ENCODE measurements around the gene JMJD6. TPM values are rescaled to one million over a fixed set of nuclear protein-coding genes. Genes with fewer than 3 reads are reported as not detected.

The JMJD6 gene
- total RNA-seq (2021; ENCODE audit: unreplicated experiment) (60.0 TPM), Bru-seq, nascent RNA (percentile 74 among the genes with signal in this experiment), BruChase-seq, experiment 1, labeled RNA remaining after a 2-hour chase (percentile 86 among the genes with signal in this experiment), BruChase-seq, experiment 2, labeled RNA remaining after a 6-hour chase (percentile 79 among the genes with signal in this experiment)
- 54.8 TPM for polyA plus RNA-seq (2012; ENCODE audit: insufficient read length)
- long read RNA-seq, transcript JMJD6-202 (6 exons, 1,603 nt): major isoform, 86 of 124 reads
- long read RNA-seq, partial matches to known transcripts: 7 of 124 reads
- long read RNA-seq, other reads (novel, unspliced or antisense): 26 of 124 reads

DNA sequence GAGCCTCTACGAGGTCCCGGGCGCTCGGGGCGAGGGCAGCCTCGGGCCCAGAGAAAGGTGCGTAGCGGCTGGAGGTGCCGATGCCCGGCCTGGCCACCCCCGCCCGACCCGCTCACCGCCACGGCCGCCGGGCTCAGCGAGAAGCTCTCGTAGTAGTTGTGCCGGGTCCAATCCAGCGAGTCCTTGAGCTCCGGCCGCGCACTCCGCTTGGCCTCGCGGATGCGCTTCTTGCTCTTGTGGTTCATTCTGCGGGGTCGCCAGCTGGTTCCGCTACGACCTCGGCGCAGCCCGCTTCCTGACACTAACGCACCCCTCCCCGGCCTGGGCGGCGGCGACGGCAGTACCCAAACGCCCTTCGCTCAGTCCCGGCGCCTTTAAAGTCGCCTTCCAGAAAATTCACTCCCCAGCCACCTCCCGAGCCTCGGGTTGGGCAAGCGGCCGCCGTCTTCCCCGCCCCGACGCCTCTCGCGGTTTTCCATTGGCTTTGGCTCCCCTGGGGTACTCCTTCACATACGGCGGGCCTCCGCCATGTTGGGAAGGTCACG lies at the start of gene JMJD6:
TSS of gene JMJD6 (minus strand) at position 376 of the 545 bp plus-strand sequence. CDS start at position 245, 131 bp downstream.
- BruUV-seq (replicated peaks): no TSS peak
- ChIA-PET POLR2A (no interaction called here), CTCF (interaction anchor here (0.8 kb wide), 1 partner anchor 635 kb away, joined by 4 read pairs; no protein-coding TSS in a partner anchor)
- ATAC-seq: peak; percentile 95
- in situ Hi-C loops (cut with HindIII; ENCODE audit: low pct_unique_long_range_greater_than_20kb, low sequenced_read_pairs): no loop called here
- Histone ChIP-seq H3K9me3 (ENCODE audit: control insufficient read depth, insufficient read depth, low read depth, low read length) (no peaks in the 10 kb centered on the region), H3K36me3 (ENCODE audit: control insufficient read depth, insufficient read depth, low read length) (peaks cover 17% of the 10 kb centered on the region), H3K4me1 (ENCODE audit: control insufficient read depth, insufficient read depth, low read length) (peaks cover 4% of the 10 kb centered on the region; the same call in 1 of the 2 replicates), H3K27me3 (ENCODE audit: control insufficient read depth, insufficient read depth, low read length) (no peaks in the 10 kb centered on the region), H3K4me3 (ENCODE audit: low read depth in 2 of 2, low read length in 2 of 2) (peak within 1 kb of the TSS; percentile 79 to 92), H3K27ac (ENCODE audit: low read length) (peak within 1 kb of the TSS; percentile 91)
- intact Hi-C loops (cut with micrococcal nuclease; ENCODE audit: unreplicated experiment): no loop called here
- peak; percentile 69 for DNase-seq (ENCODE audit: low read depth, low spot score)
- TF ChIP-seq POLR2AphosphoS5 (IDR thresholded peaks at IDR 0.05; ENCODE audit: low read depth, low read length) (peak; percentile 82), TCF7L2 (IDR thresholded peaks at IDR 0.05; ENCODE audit: low read depth, low read length) (peak; percentile 89), SIN3A (IDR thresholded peaks at IDR 0.05; ENCODE audit: borderline replicate concordance, insufficient read depth, low read depth, low read length) (peak; percentile 62), REST (IDR thresholded peaks at IDR 0.05; ENCODE audit: insufficient read depth in 1 of 2, low read depth in 2 of 2, low read length in 1 of 2) (no peak)
- TF ChIP-seq, protein P1, sequence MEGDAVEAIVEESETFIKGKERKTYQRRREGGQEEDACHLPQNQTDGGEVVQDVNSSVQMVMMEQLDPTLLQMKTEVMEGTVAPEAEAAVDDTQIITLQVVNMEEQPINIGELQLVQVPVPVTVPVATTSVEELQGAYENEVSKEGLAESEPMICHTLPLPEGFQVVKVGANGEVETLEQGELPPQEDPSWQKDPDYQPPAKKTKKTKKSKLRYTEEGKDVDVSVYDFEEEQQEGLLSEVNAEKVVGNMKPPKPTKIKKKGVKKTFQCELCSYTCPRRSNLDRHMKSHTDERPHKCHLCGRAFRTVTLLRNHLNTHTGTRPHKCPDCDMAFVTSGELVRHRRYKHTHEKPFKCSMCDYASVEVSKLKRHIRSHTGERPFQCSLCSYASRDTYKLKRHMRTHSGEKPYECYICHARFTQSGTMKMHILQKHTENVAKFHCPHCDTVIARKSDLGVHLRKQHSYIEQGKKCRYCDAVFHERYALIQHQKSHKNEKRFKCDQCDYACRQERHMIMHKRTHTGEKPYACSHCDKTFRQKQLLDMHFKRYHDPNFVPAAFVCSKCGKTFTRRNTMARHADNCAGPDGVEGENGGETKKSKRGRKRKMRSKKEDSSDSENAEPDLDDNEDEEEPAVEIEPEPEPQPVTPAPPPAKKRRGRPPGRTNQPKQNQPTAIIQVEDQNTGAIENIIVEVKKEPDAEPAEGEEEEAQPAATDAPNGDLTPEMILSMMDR (IDR thresholded peaks at IDR 0.05): no peak

DNA sequence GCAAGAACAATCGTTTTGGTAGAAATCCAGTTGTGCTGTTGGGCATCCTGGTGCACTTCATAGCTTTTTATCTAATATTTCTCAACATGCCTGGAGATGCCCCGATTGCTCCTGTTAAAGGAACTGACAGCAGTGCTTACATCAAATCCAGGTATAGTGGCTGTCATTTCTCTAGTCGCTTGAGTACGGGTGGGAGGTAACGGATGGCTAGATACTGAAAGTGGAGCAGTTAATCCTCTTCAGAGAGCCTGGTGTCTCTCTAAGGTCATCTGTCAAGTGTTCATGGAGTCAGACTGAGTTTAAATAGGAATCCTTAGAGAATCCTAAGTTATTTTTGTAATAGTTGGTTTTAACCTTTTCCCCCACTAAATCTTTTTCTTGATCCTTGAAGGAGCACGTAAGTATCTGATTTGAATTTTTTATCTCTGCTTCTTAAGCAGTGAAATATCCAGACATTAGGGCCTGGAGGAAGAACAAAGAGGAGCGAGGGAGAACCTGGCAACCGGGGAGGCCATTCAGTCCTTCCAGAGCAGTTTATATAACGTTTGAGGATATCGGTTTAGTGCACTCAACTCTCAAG lies 48.7 kb upstream of the JMJD6 start:
- no TSS peak for BruUV-seq (replicated peaks)
- ChIA-PET CTCF (no interaction called here), POLR2A (interaction anchor here (0.6 kb wide), 1 partner anchor 18 kb away, joined by 4 read pairs; no protein-coding TSS in a partner anchor)
- Histone ChIP-seq H3K9me3 (ENCODE audit: control insufficient read depth, insufficient read depth, low read depth, low read length) (no peaks in the 10 kb centered on the region), H3K36me3 (ENCODE audit: control insufficient read depth, insufficient read depth, low read length) (peaks cover 5% of the 10 kb centered on the region; the same call in 1 of the 2 replicates), H3K27ac (ENCODE audit: low read length) (no peak overlapping the region), H3K4me1 (ENCODE audit: control insufficient read depth, insufficient read depth, low read length) (no peaks in the 10 kb centered on the region), H3K4me3 (ENCODE audit: low read depth in 2 of 2, low read length in 2 of 2) (no peak overlapping the region), H3K27me3 (ENCODE audit: control insufficient read depth, insufficient read depth, low read length) (no peaks in the 10 kb centered on the region)
- intact Hi-C loops (cut with micrococcal nuclease; ENCODE audit: unreplicated experiment): no loop called here
- TF ChIP-seq, protein P1 (IDR thresholded peaks at IDR 0.05): no peak
- no peak for TF ChIP-seq SIN3A (IDR thresholded peaks at IDR 0.05; ENCODE audit: borderline replicate concordance, insufficient read depth, low read depth, low read length)
- no peak for TF ChIP-seq POLR2AphosphoS5 (IDR thresholded peaks at IDR 0.05; ENCODE audit: low read depth, low read length)
- TF ChIP-seq REST (IDR thresholded peaks at IDR 0.05; ENCODE audit: insufficient read depth in 1 of 2, low read depth in 2 of 2, low read length in 1 of 2): no peak
- in situ Hi-C loops (cut with HindIII; ENCODE audit: low pct_unique_long_range_greater_than_20kb, low sequenced_read_pairs): no loop called here
- no peak for ATAC-seq
- no peak for DNase-seq (ENCODE audit: low read depth, low spot score)
